IPS-18c (cell line): ENCODE measurements around the gene CTDSPL.

Experiments used
- H3K4me3 ChIP-seq: 2 replicates; pipeline ENCODE4 v1.7.0; 2013; ENCODE audit warnings: low read depth, mild to moderate bottlenecking, low read length, moderate library complexity; ENCODE audit not compliant: insufficient read depth
- H3K9me3 ChIP-seq: one replicate; pipeline ENCODE4 v1.6.1; 2013; ENCODE audit warnings: mild to moderate bottlenecking, low read length, moderate library complexity; ENCODE audit not compliant: control insufficient read depth, insufficient read depth

Gene CTDSPL

DNA sequence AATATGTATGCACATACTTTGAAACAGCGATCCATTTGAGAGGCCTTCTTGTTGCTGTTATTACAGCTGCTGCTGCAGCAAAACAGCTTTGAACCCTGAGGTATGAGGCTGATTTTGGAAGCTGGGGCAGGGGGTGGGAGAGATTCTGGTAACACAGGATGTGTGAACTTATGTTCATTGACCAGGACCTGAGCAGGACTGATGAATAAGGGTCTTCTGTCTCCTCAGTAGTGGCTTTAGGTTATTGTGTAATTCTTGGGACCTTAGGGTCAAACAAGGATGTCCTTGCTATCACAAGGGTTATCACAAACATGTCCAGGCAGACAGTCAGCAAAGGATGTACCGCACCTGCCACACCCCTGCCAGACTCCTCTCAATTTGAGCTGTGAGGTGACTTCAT, 41.6 kb downstream of the CTDSPL start:
- Histone ChIP-seq H3K9me3 (no peaks in the 10 kb centered on the region), H3K4me3 (no peak overlapping the region)

DNA sequence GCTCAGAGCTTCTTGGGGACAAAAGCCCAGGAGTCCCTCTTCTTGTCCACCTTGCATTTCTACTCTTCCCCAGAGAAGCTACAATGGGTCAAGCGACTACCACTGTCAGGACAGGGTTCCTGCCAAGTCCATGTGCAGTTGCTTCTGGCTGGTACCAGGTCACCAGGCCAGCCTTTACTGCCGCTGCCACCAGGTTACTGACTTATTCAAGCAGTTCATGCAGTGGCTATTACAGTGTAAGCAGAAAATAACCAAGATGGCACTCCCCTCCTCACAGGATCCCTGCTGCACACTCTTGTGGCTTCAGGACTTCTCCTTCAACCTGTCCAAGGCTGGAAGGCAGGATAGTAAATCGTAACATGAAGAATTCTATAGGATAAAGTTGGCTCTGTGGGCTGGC, 42.1 kb downstream of the CTDSPL start:
- H3K9me3 ChIP-seq: no peaks in the 10 kb centered on the region
- H3K4me3 ChIP-seq: no peak overlapping the region

DNA sequence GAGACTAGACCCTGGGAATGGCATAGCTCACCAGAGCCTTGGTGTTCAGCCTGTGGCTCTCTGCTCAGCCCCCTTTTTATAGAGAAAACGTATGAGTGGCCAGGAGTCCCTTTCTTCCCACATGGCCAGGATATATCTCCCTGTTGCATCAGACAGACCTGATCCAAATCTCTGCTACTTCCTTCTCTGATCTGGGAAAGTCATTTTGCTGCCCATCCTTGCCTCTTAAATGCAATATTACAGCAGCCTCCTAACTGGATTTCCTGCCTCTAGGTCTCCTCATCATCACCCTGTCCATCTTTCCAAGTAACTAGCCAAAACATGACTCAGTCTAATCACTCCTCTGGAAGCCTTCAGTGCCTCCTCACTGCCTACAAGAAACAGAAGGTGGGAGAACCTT, 42.9 kb downstream of the CTDSPL start:
- H3K4me3 ChIP-seq: no peak overlapping the region
- H3K9me3 ChIP-seq: no peaks in the 10 kb centered on the region

DNA sequence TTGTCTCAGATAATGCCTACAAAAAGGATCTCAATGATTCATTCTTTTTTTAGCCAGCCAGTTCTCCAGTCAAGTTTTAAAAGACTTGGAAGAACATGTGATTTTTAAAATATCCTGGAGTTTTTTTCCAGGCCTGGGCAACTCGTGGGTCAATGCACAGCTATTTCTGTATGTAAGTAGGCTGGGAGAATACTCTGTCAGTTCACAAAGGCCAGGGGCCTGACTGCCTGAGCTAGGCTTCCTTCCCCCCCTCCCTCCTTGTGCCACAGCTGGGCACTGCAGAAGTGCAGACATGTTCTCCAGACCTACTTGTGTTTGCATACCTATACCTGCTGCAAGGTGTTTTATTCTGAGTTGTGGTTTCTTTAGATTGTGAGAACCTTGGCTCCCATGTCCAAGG, 43.7 kb downstream of the CTDSPL start:
- Histone ChIP-seq H3K9me3 (no peaks in the 10 kb centered on the region), H3K4me3 (no peak overlapping the region)

DNA sequence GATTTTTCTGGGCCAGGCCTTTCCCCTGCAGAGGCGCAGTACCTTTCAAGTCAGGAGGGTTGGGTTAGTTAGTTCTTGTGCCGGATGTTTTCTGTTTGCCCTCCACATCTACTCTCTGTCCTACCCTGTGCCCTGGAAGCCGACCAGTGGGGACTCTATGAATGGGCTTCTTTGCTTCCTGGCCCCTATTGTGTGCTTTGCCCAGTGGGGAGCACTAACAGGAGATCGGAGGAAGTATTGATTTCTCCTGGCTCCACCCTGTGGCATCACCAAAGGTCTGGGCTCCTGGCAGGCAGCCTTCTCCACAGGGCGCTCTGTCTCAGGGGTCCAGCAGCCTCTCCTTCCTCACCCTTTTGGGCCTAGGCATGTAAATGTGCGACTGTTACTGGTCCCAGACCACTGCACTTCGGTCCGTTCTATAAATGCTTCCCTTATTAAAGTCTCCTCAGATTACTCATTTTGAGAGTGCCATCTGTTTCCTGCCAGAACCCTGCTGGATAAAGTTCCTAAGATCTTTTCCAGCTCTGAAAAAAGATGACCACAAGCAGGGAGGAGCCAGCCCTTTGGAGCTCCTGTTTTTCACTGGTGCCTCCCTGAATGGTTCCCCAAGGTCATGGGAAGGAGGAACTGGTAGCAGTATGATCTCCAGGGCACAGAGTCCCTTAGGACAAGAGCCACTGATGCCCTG, 44.5 kb downstream of the CTDSPL start:
- Histone ChIP-seq H3K4me3 (no peak overlapping the region), H3K9me3 (no peaks in the 10 kb centered on the region)

DNA sequence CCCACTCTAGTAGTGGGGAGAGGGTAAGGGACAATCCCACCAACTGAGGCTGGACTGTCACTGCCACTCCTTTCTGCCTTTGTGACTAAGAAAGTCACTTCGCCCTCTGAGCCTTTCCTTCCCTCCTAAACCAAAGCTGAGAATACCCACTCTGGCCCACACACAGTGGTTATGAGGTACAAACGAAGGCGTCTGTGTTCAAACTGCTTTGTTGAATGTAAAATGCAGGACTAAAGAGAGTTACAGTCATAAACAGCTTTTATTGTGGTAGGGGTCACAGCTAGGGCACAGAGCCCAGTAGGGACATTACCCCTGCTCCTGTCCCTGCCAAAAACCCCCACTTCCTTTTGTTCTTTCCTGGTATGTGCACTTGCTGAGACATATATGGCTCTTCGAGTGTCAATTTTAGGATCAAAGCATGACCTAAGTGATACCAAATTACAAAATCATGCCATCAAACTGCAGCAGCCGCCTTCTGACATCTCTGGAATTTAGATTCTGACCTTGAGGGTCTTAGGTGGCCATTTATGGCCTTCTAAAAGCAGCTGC, 45.1 kb downstream of the CTDSPL start:
- Histone ChIP-seq H3K9me3 (no peaks in the 10 kb centered on the region), H3K4me3 (no peak overlapping the region)

DNA sequence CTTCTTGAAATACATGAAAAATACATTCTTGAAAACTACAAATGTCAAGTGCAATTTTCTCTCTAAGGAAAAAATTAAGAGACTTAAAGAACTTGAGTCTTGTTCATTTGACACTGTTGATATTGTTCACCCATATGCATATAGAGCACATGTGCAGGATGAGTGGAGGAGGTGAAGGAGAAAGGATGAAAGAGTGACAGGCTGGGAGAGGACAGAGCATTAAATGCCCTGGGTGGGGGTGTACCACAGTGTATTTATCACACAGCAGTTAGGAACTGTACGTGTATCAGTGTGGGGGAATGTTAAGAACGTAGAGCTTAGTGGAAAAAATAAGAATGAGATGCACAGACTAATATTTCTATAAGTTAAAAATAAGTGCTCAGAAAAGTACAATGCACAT, 45.7 kb downstream of the CTDSPL start:
- Histone ChIP-seq H3K9me3 (no peaks in the 10 kb centered on the region), H3K4me3 (no peak overlapping the region)

DNA sequence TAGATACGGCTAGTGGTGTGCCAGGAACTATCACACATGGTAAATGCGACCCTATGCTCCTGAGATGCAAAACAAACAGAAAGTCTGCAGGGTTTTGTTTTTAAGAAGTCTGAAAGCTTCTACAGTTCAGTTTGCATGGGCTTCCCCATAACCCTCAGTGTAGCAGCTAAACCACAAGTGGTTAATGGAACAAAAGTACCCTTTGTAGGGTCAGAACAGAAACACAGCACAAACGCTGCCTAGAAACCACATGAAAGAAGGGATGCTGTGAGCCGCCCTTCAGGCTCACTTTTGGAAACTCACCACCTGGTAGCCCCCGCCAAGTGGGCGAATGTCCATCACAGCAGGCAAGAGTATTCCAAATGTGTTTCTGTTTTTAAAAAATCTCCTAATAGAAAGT, 46.2 kb downstream of the CTDSPL start:
- H3K4me3 ChIP-seq: no peak overlapping the region

DNA sequence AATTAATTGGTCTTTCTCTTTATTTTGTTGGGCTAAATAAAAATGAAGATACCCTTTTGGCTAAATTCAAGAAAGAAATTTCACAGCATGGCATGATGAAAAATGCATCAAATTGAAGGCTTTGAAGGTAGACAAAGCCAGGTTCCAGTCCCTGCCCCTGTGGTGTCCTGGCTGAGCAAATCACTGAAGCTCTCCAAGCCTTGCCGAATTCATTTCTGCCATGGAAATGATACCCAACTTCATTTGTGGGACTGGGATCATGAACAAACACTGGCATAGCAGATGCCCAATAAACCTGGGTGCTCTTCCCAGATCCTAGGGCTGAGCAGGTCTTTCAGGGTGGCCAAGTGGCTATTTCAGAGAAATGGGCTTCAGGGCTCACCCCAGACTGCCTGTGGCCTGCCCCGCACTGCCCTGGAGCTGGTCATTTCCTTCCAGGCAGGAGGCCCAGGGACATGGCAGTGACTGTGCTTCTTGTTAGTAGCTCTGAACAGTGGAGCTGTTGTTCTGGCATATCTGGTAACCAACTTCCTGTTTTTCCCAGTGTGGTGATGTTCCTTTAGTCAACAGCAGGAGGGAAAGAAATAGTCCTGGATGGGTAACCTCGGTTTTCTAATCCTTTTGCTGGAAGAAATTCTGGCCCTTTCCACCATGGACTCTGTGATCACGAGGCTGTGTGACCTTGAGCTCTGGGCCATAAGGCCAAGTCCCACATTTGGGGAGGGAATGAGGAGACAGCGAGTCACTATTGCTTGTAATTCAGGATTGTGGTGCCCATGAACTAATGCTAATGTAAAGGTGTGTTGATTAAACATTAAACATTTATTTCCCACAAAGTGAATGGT, 47.6 kb downstream of the CTDSPL start:
- Histone ChIP-seq H3K9me3 (no peaks in the 10 kb centered on the region), H3K4me3 (no peak overlapping the region)

More for the DNA sequence above, 46.2 kb downstream of the CTDSPL start:
- H3K9me3 ChIP-seq: no peaks in the 10 kb centered on the region

DNA sequence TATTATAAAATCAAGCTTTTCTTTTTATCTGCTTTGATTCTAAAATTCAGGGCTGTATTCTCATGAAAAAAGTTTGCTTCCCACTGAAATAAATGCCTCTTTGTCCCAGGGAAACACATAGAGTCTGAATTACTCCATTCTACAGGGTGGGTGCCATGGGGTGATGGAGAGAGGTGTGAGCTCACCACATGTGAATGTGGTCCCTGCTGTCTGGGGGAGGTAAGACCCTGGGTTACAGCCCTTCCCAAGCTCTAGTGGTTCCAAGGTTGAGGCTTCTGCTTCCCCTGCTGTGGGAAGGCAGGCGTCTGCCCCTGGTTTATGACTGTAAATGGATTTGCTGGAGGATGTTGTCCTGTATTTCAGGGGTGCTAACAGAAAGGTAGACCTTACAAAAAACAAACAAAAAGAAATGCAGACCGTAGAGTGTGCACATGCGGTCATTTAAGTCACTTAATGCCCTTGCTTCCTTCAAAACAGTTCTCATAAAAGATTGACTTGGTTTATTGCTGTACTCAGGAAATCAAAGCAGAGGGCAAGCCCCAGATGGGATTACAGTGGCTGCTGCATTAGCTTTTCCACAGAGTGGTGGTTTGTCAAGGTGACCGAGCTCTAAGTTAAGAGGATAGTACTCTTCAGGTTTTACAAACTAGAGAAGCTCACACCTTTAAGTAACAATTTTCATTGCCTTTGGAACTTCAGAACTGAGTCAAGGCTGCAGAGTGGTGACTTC, 49.2 kb downstream of the CTDSPL start:
- H3K4me3 ChIP-seq: no peak overlapping the region
- H3K9me3 ChIP-seq: no peaks in the 10 kb centered on the region

DNA sequence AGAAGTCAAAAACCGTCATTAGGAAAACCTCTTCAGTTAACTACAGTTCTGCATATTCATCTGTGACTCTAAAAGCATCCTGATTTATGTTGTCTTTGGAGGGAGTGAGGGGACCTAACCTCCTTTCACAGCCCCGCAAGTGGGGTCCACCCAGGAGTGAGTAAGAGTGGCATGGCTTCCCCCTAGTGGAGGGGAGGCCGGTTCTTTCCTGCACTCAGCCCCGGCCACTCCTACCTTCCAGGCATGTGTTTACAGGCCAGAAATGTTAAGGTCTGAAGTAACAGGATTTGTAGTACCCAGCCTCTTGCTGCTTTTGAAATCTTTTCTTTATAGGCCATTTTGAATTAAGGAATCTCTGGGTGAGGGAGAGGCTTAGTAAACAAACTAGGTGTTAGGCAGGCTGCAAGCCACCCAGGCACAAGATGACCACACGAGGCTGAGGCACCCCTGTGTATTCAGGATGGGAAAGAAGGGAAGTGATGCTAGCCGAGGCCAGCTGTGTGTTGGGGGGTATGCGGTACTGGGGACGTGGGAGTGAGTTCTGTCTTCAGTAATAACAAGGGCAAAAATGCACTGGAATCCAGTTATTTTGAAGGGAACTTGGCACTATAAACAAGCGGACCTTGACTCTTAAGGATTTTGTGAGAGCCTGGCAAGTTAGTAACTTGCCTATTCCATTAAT, 50.5 kb downstream of the CTDSPL start:
- Histone ChIP-seq H3K9me3 (no peaks in the 10 kb centered on the region), H3K4me3 (no peak overlapping the region)

DNA sequence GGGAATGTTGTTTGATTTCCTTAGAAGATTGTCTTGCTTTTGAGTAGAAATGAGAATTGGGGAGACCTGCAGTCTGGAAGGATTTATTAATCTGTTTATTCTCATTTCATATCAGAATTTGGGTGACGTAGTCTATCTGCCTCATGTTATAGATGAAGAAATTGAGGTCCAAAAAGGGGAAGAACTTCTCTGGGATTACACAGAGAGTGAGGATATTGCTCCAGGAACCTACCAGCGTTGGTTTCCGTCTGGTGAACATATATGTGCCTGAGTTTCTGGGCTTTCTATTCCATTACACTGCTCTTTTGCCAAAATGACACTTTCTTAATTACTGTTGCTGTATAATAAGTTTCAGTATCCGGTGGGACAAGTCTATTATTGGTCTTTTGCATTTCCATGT, 51.8 kb downstream of the CTDSPL start:
- H3K9me3 ChIP-seq: no peaks in the 10 kb centered on the region

DNA sequence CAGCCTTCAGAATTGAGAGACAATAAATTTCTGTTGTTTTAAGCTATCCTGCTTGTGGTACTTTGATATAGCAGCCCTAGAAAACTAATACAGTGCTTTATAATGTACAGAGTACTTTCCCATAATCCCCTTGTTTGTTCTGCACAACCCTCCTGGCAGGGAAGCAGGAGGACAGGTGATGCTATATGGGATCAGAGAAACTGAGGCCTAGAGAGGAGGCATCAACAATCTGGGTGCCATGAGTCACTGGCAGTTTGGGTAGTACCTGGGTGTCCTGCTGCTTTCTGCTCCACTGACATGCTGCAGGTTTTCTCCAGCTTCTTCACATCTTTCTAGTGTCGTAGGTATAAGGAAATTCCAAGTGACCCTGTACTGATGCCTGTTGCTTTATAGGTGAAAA, 55.0 kb downstream of the CTDSPL start:
- Histone ChIP-seq H3K4me3 (no peak overlapping the region), H3K9me3 (no peaks in the 10 kb centered on the region)

More for the DNA sequence above, 51.8 kb downstream of the CTDSPL start:
- no peak overlapping the region for H3K4me3 ChIP-seq

DNA sequence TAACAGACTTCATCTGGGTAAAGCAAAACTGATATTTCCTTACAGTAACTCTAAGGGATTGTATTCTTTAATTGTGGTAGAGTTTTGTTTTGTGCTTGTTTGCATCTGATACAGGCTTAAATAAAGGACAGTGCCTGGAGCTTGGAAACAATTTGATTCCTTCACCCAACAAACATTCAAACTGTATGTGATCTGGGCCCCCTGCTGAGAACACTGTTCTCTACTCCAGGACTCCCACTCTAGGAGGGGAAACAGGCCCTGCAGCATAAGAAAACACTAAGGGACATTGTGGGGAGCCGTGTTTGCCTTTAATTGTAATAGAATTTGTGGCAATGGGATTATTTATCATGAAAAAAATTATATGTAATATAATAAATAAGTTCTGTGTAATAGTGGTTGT, 56.9 kb downstream of the CTDSPL start:
- Histone ChIP-seq H3K4me3 (no peak overlapping the region), H3K9me3 (no peaks in the 10 kb centered on the region)

DNA sequence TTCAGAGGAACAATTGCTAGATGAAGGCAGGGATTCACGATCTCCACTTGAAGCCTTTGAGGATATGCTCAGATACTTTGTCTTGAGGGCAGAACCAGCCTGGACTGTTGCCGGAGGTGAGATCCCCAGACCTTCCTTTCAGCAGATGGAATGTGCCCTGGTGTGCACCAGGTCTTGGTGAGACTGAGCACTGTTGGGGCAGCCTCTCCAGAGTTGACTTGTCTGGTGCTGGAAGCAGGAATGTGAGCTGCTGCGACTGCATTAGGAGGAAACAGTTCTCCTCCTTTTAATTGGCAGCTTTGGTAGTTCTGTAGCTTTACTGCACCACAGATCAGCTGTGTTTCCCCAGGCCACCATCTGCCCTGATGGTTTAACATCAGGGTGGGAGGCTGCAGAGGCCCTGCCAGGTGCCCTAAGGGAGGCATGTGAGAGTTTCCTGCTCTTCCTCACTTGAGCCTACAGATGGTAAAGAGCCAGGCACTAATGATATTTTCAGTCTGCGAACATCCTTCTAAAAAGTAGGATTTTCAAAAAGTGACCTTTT, 58.5 kb downstream of the CTDSPL start:
- Histone ChIP-seq H3K4me3 (no peak overlapping the region), H3K9me3 (no peaks in the 10 kb centered on the region)

DNA sequence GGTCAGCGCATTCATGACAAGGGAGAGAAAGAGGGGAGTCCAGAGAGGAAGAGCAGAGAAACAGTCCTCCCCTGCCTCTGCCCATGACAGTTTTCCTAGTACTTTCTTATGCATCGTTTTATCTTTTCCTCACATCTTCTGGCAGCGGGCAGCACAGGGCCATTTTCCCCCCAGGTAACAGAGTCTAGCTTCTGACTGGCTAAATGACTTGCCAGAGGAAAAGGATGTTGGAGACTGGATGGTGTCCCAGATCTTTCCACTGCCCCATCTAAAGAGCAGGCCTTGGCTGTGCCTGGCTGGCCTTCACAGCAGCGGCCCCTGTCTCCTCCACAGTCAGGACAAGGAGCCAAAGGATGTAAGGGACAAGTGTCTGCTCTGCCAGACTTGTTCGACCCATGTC, 59.3 kb downstream of the CTDSPL start:
- H3K9me3 ChIP-seq: no peaks in the 10 kb centered on the region
- H3K4me3 ChIP-seq: no peak overlapping the region
